Activated CD4-positive, alpha-beta T cell treated with anti-CD3 and anti-CD28 coated beads for 36 hours (primary cell): ENCODE measurements around the gene COMMD9. TPM values are rescaled to one million over a fixed set of nuclear protein-coding genes. Genes with fewer than 3 reads are reported as not detected.

Experiments used
- ATAC-seq: fragments of 200-7000 bp; cut with Tn5 transposase; one replicate; pipeline ENCODE4 v1.10.0; 2021; ENCODE audit warnings: mild to moderate bottlenecking, moderate library complexity
- CTCF ChIA-PET: fragments of 350-600 bp; sonication (Branson Sonifier 250); formaldehyde crosslinking; loops from one replicate; lab custom pipeline; 2021; ENCODE audit warnings: antibody characterized with exemption; lab: Charles Lee
- POLR2A ChIA-PET: fragments of 350-600 bp; sonication (Branson Sonifier 250); formaldehyde crosslinking; loops from one replicate; lab custom pipeline; 2021; ENCODE audit warnings: antibody characterized with exemption, inconsistent platforms; lab: Charles Lee
- DNase-seq: peaks from one replicate; pipeline ENCODE4 v3.0.0-alpha.2; 2020
- H3K27ac Mint-ChIP-seq: one replicate; pipeline ENCODE4 v1.8.0; 2021; ENCODE audit warnings: mixed read lengths
- H3K27me3 Mint-ChIP-seq: one replicate; pipeline ENCODE4 v1.8.0; 2021; ENCODE audit warnings: mixed read lengths
- H3K36me3 Mint-ChIP-seq: one replicate; pipeline ENCODE4 v1.8.0; 2021; ENCODE audit warnings: low read depth, mixed read lengths
- H3K4me1 Mint-ChIP-seq: one replicate; pipeline ENCODE4 v1.8.0; 2021; ENCODE audit warnings: mixed read lengths
- H3K4me3 Mint-ChIP-seq: one replicate; pipeline ENCODE4 v1.8.0; 2021; ENCODE audit warnings: mild to moderate bottlenecking, moderate library complexity, mixed read lengths
- H3K9me3 Mint-ChIP-seq: one replicate; pipeline ENCODE4 v1.8.0; 2021; ENCODE audit warnings: low read depth, mixed read lengths
- intact Hi-C, 2 experiments: fragments of 100-400 bp; cut with DNase I in 1 of 2; cut with micrococcal nuclease in 1 of 2; formaldehyde crosslinking; loops; one replicate each; pipeline versions ENCODE4 v1.14.2 to v1.15.1; 2022 to 2024; cut with DNase I, micrococcal nuclease
- total RNA-seq, 2 experiments: library from RNA; stranded (reverse); gene quantifications; one replicate each; pipeline ENCODE4 v1.2.3, GENCODE V29; 2021

The COMMD9 gene
- total RNA-seq, 2 experiments from 2014 or later, result 33.0 to 44.6 TPM

- ChIA-PET POLR2A (no interaction called here), CTCF (no interaction called here)
- Mint-ChIP-seq H3K4me1 (no peaks in the 10 kb centered on the region), H3K9me3 (no peaks in the 10 kb centered on the region), H3K4me3 (no peak overlapping the region), H3K27me3 (peaks cover 8% of the 10 kb centered on the region), H3K36me3 (no peaks in the 10 kb centered on the region), H3K27ac (no peak overlapping the region)
- intact Hi-C loops, result no loop called here
- ATAC-seq, result no peak
- DNase-seq, result no peak
Observed at GRCh38 chr11:36238881-36239280, 50.3 kb downstream of the COMMD9 start.

GRCh38 chr11:36238036-36238631 lies 51.1 kb downstream of the COMMD9 start:
- Mint-ChIP-seq H3K4me3 (no peak overlapping the region), H3K36me3 (no peaks in the 10 kb centered on the region), H3K27me3 (peaks cover 8% of the 10 kb centered on the region), H3K9me3 (no peaks in the 10 kb centered on the region), H3K27ac (no peak overlapping the region), H3K4me1 (no peaks in the 10 kb centered on the region)
- intact Hi-C loops, result no loop called here
- DNase-seq (no peak), ATAC-seq (no peak)
- ChIA-PET POLR2A (no interaction called here), CTCF (interaction anchor here (0.6 kb wide), 1 partner anchor 127 kb away, joined by 8 read pairs; no protein-coding TSS in a partner anchor)

- no peaks in the 10 kb centered on the region for H3K4me1 Mint-ChIP-seq
Observed at GRCh38 chr11:36237391-36237790, 51.8 kb downstream of the COMMD9 start.

GRCh38 chr11:36235750-36236149 lies 53.5 kb downstream of the COMMD9 start:
- CTCF ChIA-PET, result interaction anchor here (0.7 kb wide), 1 partner anchor 257 kb away, joined by 3 read pairs; no protein-coding TSS in a partner anchor
- no peak for ATAC-seq
- H3K36me3 Mint-ChIP-seq, result no peaks in the 10 kb centered on the region
- intact Hi-C loops, result no loop called here
- peaks cover 9% of the 10 kb centered on the region for H3K27me3 Mint-ChIP-seq
- no peaks in the 10 kb centered on the region for H3K9me3 Mint-ChIP-seq
- H3K4me1 Mint-ChIP-seq, result no peaks in the 10 kb centered on the region
- DNase-seq, result no peak
- POLR2A ChIA-PET, result no interaction called here
- H3K27ac Mint-ChIP-seq, result no peak overlapping the region
- H3K4me3 Mint-ChIP-seq, result no peak overlapping the region

More at GRCh38 chr11:36237391-36237790, 51.8 kb downstream of the COMMD9 start:
- intact Hi-C loops, result no loop called here
- H3K9me3 Mint-ChIP-seq, result no peaks in the 10 kb centered on the region
- CTCF ChIA-PET, result interaction anchor here (0.6 kb wide), 1 partner anchor 126 kb away, joined by 8 read pairs; no protein-coding TSS in a partner anchor
- H3K27ac Mint-ChIP-seq, result no peak overlapping the region
- H3K4me3 Mint-ChIP-seq, result no peak overlapping the region
- DNase-seq, result no peak
- POLR2A ChIA-PET, result no interaction called here
- no peaks in the 10 kb centered on the region for H3K36me3 Mint-ChIP-seq
- ATAC-seq, result no peak
- peaks cover 11% of the 10 kb centered on the region for H3K27me3 Mint-ChIP-seq

GRCh38 chr11:36234825-36235224 lies 54.4 kb downstream of the COMMD9 start:
- intact Hi-C loops, result no loop called here
- DNase-seq (no peak), ATAC-seq (no peak)
- no peaks in the 10 kb centered on the region for H3K4me1 Mint-ChIP-seq
- H3K4me3 Mint-ChIP-seq, result no peak overlapping the region
- H3K27ac Mint-ChIP-seq, result no peak overlapping the region
- no peaks in the 10 kb centered on the region for H3K36me3 Mint-ChIP-seq
- peaks cover 10% of the 10 kb centered on the region for H3K27me3 Mint-ChIP-seq
- CTCF ChIA-PET, result no interaction called here
- POLR2A ChIA-PET, result no interaction called here
- no peaks in the 10 kb centered on the region for H3K9me3 Mint-ChIP-seq

- H3K4me1 Mint-ChIP-seq, result no peaks in the 10 kb centered on the region
- intact Hi-C loops, result no loop called here
- DNase-seq (no peak), ATAC-seq (no peak)
- H3K27ac Mint-ChIP-seq, result no peak overlapping the region
- H3K27me3 Mint-ChIP-seq, result peaks cover 10% of the 10 kb centered on the region
- CTCF ChIA-PET, result interaction anchor here (0.7 kb wide), 1 partner anchor 145 kb away, joined by 3 read pairs; no protein-coding TSS in a partner anchor
- POLR2A ChIA-PET, result no interaction called here
- no peaks in the 10 kb centered on the region for H3K36me3 Mint-ChIP-seq
- H3K9me3 Mint-ChIP-seq, result no peaks in the 10 kb centered on the region
- no peak overlapping the region for H3K4me3 Mint-ChIP-seq
Observed at GRCh38 chr11:36233204-36233603, 56.0 kb downstream of the COMMD9 start.

- ChIA-PET CTCF (interaction anchor here (0.7 to 1.3 kb wide), 2 partner anchors 14 to 266 kb away, joined by 3 read pairs; no protein-coding TSS in a partner anchor), POLR2A (no interaction called here)
- Mint-ChIP-seq H3K27ac (no peak overlapping the region), H3K9me3 (no peaks in the 10 kb centered on the region), H3K4me1 (no peaks in the 10 kb centered on the region), H3K36me3 (no peaks in the 10 kb centered on the region), H3K4me3 (no peak overlapping the region), H3K27me3 (peaks cover 4% of the 10 kb centered on the region)
- DNase-seq (no peak), ATAC-seq (no peak)
- intact Hi-C loops, result no loop called here
Observed at GRCh38 chr11:36230779-36231699, 58.2 kb downstream of the COMMD9 start.

- Mint-ChIP-seq H3K27me3 (peaks cover 4% of the 10 kb centered on the region), H3K9me3 (no peaks in the 10 kb centered on the region), H3K4me3 (no peak overlapping the region), H3K27ac (no peak overlapping the region), H3K36me3 (no peaks in the 10 kb centered on the region), H3K4me1 (no peaks in the 10 kb centered on the region)
- ATAC-seq (no peak), DNase-seq (no peak)
- ChIA-PET CTCF (no interaction called here), POLR2A (no interaction called here)
- intact Hi-C loops, result no loop called here
Observed at GRCh38 chr11:36229091-36229705, 60.0 kb downstream of the COMMD9 start.

GRCh38 chr11:36228689-36229088 lies 60.5 kb downstream of the COMMD9 start:
- ChIA-PET POLR2A (no interaction called here), CTCF (no interaction called here)
- no peaks in the 10 kb centered on the region for H3K36me3 Mint-ChIP-seq

GRCh38 chr11:36227044-36227443 lies 62.2 kb downstream of the COMMD9 start:
- Mint-ChIP-seq H3K27me3 (peaks cover 2% of the 10 kb centered on the region), H3K27ac (no peak overlapping the region), H3K4me1 (no peaks in the 10 kb centered on the region), H3K36me3 (no peaks in the 10 kb centered on the region), H3K9me3 (no peaks in the 10 kb centered on the region), H3K4me3 (no peak overlapping the region)
- POLR2A ChIA-PET, result no interaction called here
- DNase-seq (no peak), ATAC-seq (no peak)
- intact Hi-C loops, result no loop called here
- CTCF ChIA-PET, result no interaction called here

More at GRCh38 chr11:36228689-36229088, 60.5 kb downstream of the COMMD9 start:
- Mint-ChIP-seq H3K27ac (no peak overlapping the region), H3K4me1 (no peaks in the 10 kb centered on the region), H3K9me3 (no peaks in the 10 kb centered on the region), H3K27me3 (peaks cover 4% of the 10 kb centered on the region), H3K4me3 (no peak overlapping the region)
- ATAC-seq, result no peak
- no peak for DNase-seq
- intact Hi-C loops, result no loop called here

- Mint-ChIP-seq H3K27ac (no peak overlapping the region), H3K9me3 (peaks cover 5% of the 10 kb centered on the region), H3K36me3 (no peaks in the 10 kb centered on the region), H3K4me3 (no peak overlapping the region), H3K4me1 (no peaks in the 10 kb centered on the region), H3K27me3 (peaks cover 2% of the 10 kb centered on the region)
- DNase-seq (no peak), ATAC-seq (no peak)
- ChIA-PET POLR2A (no interaction called here), CTCF (interaction anchor here (0.6 kb wide), 1 partner anchor 96 kb away, joined by 4 read pairs; no protein-coding TSS in a partner anchor)
- intact Hi-C loops, result no loop called here
Observed at GRCh38 chr11:36224209-36224882, 64.9 kb downstream of the COMMD9 start.
